GM18870 (cell line): ENCODE measurements around the gene HSPG2.

ENCODE experiments used
- ATAC-seq: cut with Tn5 transposase; IDR thresholded peaks from one replicate; pipeline ENCODE4 v1.9.1; 2021; ENCODE audit warnings: moderate library complexity; ENCODE audit not compliant: unreplicated experiment

Gene HSPG2

GRCh38 chr1:21884456-21885235 is 52.5 kb downstream of the HSPG2 start:
- ATAC-seq: no peak

- ATAC-seq: no peak
Measured at GRCh38 chr1:21882721-21883415, 54.2 kb downstream of the HSPG2 start.

GRCh38 chr1:21881250-21881649 is 55.9 kb downstream of the HSPG2 start:
- no peak for ATAC-seq

GRCh38 chr1:21880619-21880970 is 56.5 kb downstream of the HSPG2 start:
- ATAC-seq: no peak

GRCh38 chr1:21879928-21880618 is 57.0 kb downstream of the HSPG2 start:
- ATAC-seq: no peak

- no peak for ATAC-seq
Measured at GRCh38 chr1:21878840-21879478, 58.2 kb downstream of the HSPG2 start.

GRCh38 chr1:21878009-21878773 is 58.9 kb downstream of the HSPG2 start:
- no peak for ATAC-seq

- no peak for ATAC-seq
Measured at GRCh38 chr1:21876267-21876666, 60.8 kb downstream of the HSPG2 start.

GRCh38 chr1:21875621-21876063 is 61.5 kb downstream of the HSPG2 start:
- no peak for ATAC-seq

GRCh38 chr1:21874778-21875547 is 62.1 kb downstream of the HSPG2 start:
- no peak for ATAC-seq

GRCh38 chr1:21874328-21874727 is 62.8 kb downstream of the HSPG2 start:
- ATAC-seq: no peak

GRCh38 chr1:21873761-21874160 is 63.3 kb downstream of the HSPG2 start:
- ATAC-seq: no peak

GRCh38 chr1:21873174-21873573 is 63.9 kb downstream of the HSPG2 start:
- ATAC-seq: no peak

GRCh38 chr1:21872445-21873079 is 64.5 kb downstream of the HSPG2 start:
- no peak for ATAC-seq

- no peak for ATAC-seq
Measured at GRCh38 chr1:21871943-21872342, 65.2 kb downstream of the HSPG2 start.

- no peak for ATAC-seq
Measured at GRCh38 chr1:21870611-21871010, 66.5 kb downstream of the HSPG2 start.

- ATAC-seq: no peak
Measured at GRCh38 chr1:21869620-21870121, 67.4 kb downstream of the HSPG2 start.

GRCh38 chr1:21868941-21869454 is 68.1 kb downstream of the HSPG2 start:
- no peak for ATAC-seq

- ATAC-seq: no peak
Measured at GRCh38 chr1:21868482-21868881, 68.6 kb downstream of the HSPG2 start.
